CD4-positive, alpha-beta T cell treated with Interleukin-2 at 100 ng/mL for 4 hours (primary cell): ENCODE data around the gene ASMT.
"Not testable (repeated sequence)": the region's sequence is repeated elsewhere in the genome, so short reads cannot be mapped to it uniquely, and the experiment has no call there.

Experiments used
- DNase-seq: peaks from one replicate; pipeline ENCODE4 v3.0.0-alpha.2; 2020; ENCODE audit warnings: low spot score

The ASMT gene

GRCh38 chrX:1598021-1598875, 16.6 kb upstream of the ASMT start:
- DNase-seq: no peak

- DNase-seq: no peak
Observed at GRCh38 chrX:1598876-1599790, 15.7 kb upstream of the ASMT start.

- DNase-seq: no peak
Observed at GRCh38 chrX:1599791-1600405, 15.0 kb upstream of the ASMT start.

- no peak for DNase-seq
Observed at GRCh38 chrX:1600406-1601050, 14.3 kb upstream of the ASMT start.

GRCh38 chrX:1601051-1601767, 13.7 kb upstream of the ASMT start:
- DNase-seq: no peak

GRCh38 chrX:1601768-1602085, 13.1 kb upstream of the ASMT start:
- no peak for DNase-seq

- no peak for DNase-seq
Observed at GRCh38 chrX:1602299-1602698, 12.6 kb upstream of the ASMT start.

GRCh38 chrX:1606496-1606895, 8.4 kb upstream of the ASMT start:
- DNase-seq: no peak

- no peak for DNase-seq
Observed at GRCh38 chrX:1609311-1609710, 5.5 kb upstream of the ASMT start.

GRCh38 chrX:1609762-1610161, 5.1 kb upstream of the ASMT start:
- no peak for DNase-seq

- DNase-seq: no peak
Observed at GRCh38 chrX:1610166-1610565, 4.7 kb upstream of the ASMT start.

- no peak for DNase-seq
Observed at GRCh38 chrX:1610736-1611135, 4.1 kb upstream of the ASMT start.

- no peak for DNase-seq
Observed at GRCh38 chrX:1612641-1613286, 2.1 kb upstream of the ASMT start.

GRCh38 chrX:1618689-1619088, 3.8 kb downstream of the ASMT start:
- DNase-seq: no peak

- DNase-seq: no peak
Observed at GRCh38 chrX:1623691-1624090, 8.8 kb downstream of the ASMT start.

- not testable (repeated sequence) for DNase-seq
Observed at GRCh38 chrX:1624158-1624860, 9.4 kb downstream of the ASMT start.

- DNase-seq: not testable (repeated sequence)
Observed at GRCh38 chrX:1624861-1625215, 10.0 kb downstream of the ASMT start.

- DNase-seq: no peak
Observed at GRCh38 chrX:1629244-1629643, 14.4 kb downstream of the ASMT start.

- DNase-seq: no peak
Observed at GRCh38 chrX:1646009-1646408, 31.1 kb downstream of the ASMT start.

- no peak for DNase-seq
Observed at GRCh38 chrX:1649621-1650020, 34.8 kb downstream of the ASMT start.
